Amniotic epithelial cell (primary cell): Measurements from ENCODE around the gene PTGER3.
A peak's percentile ranks its signal among the peaks of the same experiment; 100 is the strongest.

Experiments used
- DNase-seq: peaks from one replicate; pipeline ENCODE4 v3.0.0-alpha.2; 2010; ENCODE audit warnings: low read depth

PTGER3 gene

GRCh38 chr1:71049951-71050598, 2.5 kb upstream of the PTGER3 start:
- DNase-seq, result peak; percentile 69

GRCh38 chr1:71046891-71047634, 553 bp downstream of the PTGER3 start:
- DNase-seq, result no peak

DNA sequence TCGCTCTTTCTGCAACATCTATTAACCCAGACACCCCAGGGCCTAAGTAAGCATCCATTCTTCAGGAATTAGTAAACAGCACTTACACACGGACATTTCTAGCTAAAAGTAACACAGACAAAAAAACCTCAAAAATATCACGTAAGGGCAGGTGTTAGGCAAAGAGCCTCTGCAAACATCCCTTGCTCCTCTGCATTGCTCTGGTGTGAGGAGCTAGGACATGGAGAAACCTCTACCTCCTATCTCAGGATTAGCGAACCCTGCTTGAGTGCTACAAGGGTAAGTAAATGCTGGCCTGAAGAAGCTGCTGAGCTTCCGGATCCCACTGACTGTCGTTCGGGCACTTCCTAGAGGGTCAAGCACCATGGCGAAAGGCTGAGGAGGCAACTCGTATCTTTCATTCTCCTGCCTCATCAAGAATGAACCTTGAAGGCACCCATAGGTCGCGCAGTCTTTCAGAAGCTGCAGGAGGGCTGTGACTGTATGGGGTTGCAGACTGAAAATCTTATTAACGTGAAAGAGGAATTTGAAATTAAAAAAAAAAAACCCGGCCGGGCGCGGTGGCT, 2.1 kb downstream of the PTGER3 start:
- no peak for DNase-seq

DNA sequence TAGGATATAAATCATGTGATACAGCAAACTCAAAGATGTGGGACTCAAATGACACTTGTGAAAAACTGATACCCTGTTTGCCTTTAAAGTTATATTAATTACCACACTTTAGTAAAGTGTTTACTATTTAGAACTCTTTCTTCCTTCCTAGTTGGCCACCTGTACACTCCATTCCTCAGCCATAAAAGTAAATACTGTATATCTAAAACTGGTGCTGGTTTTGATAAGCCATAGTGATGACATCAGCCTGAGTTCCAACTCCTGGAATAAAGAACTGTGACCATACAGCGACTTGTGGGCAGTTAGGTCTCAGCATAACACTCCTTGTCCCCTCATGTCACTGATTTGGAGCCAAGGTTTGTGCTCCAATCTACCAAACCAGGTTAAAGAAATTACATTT, 2.8 kb downstream of the PTGER3 start:
- DNase-seq, result no peak

- no peak for DNase-seq
These were observed 4.6 kb downstream of the PTGER3 start for GRCh38 chr1:71043065-71043464.

- DNase-seq, result no peak
These were observed 5.8 kb downstream of the PTGER3 start for GRCh38 chr1:71041806-71042205.

GRCh38 chr1:71039661-71040262, 7.9 kb downstream of the PTGER3 start:
- no peak for DNase-seq

DNA sequence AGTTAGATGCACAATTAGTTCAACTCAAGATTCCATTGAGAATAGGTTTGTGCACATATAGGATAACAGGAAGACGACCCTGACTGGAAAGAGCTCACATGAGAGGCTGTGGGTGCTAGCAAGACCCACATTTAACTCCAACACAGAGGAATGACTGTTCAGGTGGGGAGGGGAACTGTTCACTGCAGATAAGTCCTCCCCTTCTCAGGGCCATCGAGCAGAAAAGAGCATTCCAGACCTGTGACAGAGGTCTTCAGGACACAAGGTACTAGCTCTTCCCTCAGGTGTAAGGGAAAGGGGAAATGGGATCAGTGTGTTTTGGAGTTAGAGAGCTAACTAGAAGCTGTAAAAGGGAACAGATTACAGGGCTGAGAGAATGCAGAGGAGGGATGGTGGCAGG, 8.7 kb downstream of the PTGER3 start:
- DNase-seq, result no peak

GRCh38 chr1:71037829-71038620, 9.6 kb downstream of the PTGER3 start:
- DNase-seq, result no peak

- DNase-seq, result no peak
These were observed 10.6 kb downstream of the PTGER3 start for GRCh38 chr1:71037066-71037465.

GRCh38 chr1:71033136-71033535, 14.5 kb downstream of the PTGER3 start:
- DNase-seq, result no peak

- no peak for DNase-seq
These were observed 16.2 kb downstream of the PTGER3 start for GRCh38 chr1:71031426-71031825.

GRCh38 chr1:71030026-71030425, 17.6 kb downstream of the PTGER3 start:
- no peak for DNase-seq

DNA sequence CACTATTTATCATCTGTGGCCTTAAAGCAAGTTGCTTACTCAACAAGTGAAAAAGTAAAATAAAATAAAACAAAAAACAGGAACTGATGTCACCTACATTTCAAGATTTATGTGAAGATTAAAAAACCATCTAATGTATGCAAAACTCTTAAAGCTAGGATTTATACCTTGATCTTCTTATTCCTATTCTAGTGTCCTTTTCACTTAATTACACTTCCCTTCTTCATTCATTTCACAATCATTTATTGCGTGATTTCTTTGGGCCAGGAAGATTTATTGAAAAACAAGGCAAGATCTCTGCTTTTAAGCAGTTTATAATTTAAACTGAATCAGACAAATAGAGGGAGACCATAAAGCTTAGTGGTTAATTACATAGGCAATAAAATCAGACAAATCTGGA, 18.6 kb downstream of the PTGER3 start:
- DNase-seq, result no peak

- no peak for DNase-seq
These were observed 19.6 kb downstream of the PTGER3 start for GRCh38 chr1:71027991-71028390.

GRCh38 chr1:71026093-71026492, 21.5 kb downstream of the PTGER3 start:
- no peak for DNase-seq

DNA sequence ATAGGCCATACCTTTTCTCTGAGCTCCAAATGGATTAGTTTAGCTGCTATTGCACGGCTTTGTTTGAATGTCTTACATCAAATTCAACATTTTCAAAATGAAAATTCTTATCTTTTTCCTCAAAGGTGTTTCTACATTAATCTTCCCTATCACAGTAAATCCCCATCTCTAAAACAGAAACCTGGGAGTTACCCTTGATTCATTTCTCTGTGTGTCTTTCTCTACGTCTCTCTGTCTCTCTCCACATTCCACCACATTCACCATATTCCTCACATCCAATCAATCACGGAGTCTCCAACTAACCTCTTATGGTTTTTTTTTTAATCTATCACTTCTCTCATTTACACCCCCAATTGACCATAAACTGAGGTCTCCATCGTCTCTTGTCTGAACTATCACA, 24.1 kb downstream of the PTGER3 start:
- DNase-seq, result no peak

- DNase-seq, result no peak
These were observed 28.2 kb downstream of the PTGER3 start for GRCh38 chr1:71019233-71019969.

DNA sequence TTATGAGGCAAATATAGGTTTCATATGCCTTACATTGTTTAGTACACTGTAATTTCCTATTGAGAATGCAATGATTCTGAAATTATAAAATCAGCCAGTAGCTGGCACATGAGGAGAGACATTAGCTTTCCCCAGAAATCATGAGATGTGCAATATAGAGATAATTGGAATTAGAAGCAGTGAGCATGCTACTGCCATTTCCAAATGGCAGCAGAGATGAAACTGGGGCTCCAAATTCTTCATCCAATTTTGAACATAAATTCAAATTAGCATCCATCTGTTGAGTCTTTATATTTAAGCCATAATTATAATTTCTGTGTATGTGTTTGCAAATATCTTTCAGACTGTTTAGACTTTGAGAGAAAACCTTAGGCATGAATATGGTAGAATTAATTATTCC, 28.8 kb downstream of the PTGER3 start:
- DNase-seq, result no peak

DNA sequence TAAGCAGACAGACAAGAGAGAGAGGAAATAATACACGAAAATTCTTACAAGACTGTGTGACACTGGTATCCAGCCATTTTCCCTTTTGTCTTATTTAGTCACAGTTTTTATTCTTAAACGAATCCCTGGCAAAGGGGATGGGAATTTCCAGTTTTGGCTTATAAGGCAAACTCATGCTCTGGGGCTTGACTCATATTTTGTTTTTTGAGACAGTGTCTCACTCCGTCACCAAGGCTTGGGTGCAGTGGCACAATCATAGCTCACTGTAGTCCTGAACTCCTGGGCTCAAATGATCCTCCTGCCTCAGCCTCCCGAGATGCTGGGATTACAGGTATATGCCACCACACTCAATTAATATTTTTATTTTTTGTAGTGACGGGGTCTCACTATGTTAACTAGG, 31.9 kb downstream of the PTGER3 start:
- no peak for DNase-seq

DNA sequence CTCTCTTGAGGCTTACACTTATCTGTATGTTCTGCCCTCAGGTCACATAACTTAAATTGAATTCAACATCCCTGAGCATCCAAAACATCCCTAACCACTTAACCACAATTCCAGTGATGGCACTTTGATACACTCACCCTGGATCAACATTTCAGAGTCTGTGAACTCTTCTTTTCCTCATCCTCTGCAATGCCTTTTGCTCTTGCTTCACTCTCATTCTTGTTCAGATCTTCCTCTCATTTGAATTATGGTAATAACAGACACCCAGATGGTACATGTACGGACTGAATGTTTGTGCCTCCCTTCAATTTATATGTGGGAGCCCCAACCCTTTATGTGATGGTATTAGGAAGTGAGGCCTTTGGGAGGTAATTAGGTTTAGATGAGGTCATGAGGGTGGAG, 33.4 kb downstream of the PTGER3 start:
- peak; percentile 89 for DNase-seq
